Islet precursor cell (in vitro differentiated cells): Measurements from ENCODE around the gene FLNC.

Source experiments
- DNase-seq: peaks from one replicate; pipeline ENCODE4 v3.0.0-alpha.2; 2018

FLNC gene

DNA sequence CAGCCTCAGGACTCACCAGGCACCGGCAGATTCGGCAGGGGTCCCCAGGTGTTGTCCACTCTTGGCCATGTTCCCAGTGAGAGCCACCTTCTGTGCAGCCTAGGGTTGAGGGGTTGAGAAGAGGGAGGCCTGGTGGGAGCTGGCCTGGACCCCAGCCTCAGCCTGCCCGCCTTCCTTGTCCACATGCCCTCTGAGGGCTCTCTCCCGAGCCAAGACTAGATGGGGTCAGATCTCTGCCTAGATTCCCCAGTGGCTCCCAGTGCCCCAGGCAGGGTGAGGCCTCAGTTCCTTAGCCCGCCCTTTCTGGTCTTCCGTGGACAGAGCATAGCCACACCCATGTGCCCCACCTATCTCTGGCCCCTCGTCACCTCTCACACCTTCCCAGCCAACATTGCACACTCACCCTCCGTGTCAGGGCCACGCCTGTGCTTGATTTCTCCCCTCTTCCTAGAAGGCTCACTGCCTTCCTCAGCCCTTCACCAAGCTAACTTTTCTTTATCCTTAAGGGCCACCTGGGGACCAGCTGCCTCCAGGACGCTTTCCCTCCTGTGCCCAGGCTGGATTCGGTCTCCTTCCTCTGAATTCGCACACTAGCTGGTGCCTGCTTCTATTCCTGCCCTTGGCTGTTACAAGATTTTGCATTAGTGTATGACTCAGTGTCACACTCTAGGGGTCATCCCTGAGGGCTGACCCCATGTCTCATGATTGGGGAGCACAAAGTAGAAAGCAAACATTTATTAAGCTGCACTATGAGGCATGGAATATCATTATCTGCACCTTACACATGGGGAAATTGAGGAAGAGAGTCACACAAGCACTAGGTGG is 72.8 kb downstream of the FLNC start:
- peak; percentile 42 for DNase-seq

- DNase-seq = peak; percentile 43
These were observed 73.6 kb downstream of the FLNC start for GRCh38 chr7:128903621-128904361.

- peak; percentile 41 for DNase-seq
These were observed 74.4 kb downstream of the FLNC start for GRCh38 chr7:128904381-128905197.

DNA sequence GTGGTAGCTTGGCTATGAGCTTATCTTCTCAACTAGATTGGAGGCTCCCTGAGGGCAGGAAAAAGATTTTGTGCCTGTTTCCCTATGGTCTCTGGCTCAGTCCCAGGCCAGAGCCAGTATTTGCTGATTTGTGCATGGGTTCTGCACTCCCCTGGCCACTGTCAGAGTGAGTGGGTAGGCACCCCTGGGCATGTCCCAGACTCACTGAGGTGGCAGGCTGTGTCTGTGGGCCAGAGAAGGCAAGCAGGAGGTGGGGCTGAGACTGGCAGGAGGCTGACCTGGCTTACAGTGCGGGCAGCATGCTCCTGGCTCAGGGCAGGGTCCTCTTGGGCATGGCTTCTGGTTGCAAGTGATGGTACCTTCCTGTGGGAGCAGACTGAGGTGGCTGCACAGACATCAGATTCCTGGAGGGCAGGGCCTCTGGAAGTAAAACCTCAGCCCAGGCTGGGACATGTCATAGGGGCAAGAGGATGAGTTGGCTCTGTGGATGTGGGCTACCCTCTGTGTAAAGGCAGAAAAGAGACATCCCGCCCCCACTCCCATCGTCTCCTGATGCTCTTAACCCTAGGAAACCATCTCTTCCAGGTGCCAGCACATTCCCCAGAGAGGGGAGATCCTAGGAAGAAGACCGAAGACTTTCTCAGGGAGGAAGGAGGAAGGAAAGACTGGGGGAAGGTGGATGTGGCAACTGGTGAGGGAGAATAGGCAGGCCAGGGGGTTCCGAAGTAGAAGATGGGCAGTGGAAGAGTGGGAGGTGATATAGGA is 76.0 kb downstream of the FLNC start:
- DNase-seq = peak; percentile 35

- DNase-seq = peak; percentile 27
These were observed 76.8 kb downstream of the FLNC start for GRCh38 chr7:128906766-128907559.
